CD4-positive, alpha-beta T cell treated with Interleukin-6 at 100 ng/mL for 8 hours (primary cell): Measurements from ENCODE around the gene DCANP1.

Experiments used
- DNase-seq: peaks from one replicate; pipeline ENCODE4 v3.0.0-alpha.2; 2020; ENCODE audit warnings: mixed read lengths, low spot score

The DCANP1 gene

DNA sequence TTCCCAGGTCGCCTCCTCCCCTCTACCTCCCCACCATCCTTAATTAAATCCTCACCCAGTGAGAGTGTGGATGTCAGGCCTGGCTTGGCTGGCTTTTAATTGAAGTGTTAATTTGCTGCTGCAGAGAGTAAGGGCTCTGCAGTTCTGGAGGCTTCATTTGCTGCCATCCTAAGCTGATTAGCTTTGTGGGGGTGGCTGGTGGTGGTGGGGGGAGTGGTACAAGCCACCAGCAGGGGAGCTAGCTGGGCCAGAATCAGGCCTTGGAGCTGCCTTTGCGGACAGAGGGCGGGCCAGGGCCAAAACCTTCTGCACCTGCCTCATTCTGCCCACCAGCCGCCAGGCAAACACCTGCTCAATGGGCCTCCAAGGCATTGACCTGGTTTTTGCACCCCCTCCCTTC is 31.8 kb upstream of the DCANP1 start:
- no peak for DNase-seq

- DNase-seq = no peak
Observed at GRCh38 chr5:135477613-135478066, 30.5 kb upstream of the DCANP1 start.

GRCh38 chr5:135476615-135477581 is 29.8 kb upstream of the DCANP1 start:
- no peak for DNase-seq

DNA sequence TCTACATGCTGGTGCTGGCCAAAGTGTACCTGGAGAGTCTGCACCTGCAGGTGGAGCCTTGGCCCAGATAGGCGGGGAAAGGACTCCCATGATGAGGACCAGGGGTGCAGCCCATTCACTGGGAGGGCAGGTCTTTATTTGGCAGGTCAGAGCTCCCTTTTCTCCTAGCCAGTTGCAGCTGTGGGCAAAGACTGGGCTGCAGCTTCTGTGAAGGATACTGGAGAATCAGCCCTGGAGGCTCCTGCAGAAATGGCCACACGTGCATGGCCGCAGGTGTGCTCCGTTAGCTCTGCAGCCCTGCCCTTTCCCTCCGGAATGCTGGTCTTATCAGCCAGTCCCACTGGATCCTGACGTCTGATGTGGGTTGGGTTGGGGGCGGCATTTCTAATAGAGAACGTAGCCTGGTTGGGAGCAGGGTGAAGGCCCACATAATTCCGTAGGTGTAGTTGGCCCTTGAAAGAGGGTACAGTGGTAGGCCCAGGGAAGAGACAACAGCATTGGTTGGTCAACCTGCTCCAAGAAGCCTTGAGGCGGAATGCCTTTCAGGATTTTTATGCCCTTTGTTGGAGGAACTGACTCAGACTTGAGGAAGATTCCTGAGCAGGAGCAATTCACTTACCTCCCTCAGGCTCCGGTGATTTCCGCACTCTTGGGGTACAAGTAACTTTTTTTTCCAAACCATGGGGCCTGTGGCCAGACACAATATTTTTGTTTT is 27.0 kb upstream of the DCANP1 start:
- no peak for DNase-seq

- DNase-seq = no peak
Observed at GRCh38 chr5:135472141-135472540, 25.0 kb upstream of the DCANP1 start.

- no peak for DNase-seq
Observed at GRCh38 chr5:135471726-135472125, 24.6 kb upstream of the DCANP1 start.

DNA sequence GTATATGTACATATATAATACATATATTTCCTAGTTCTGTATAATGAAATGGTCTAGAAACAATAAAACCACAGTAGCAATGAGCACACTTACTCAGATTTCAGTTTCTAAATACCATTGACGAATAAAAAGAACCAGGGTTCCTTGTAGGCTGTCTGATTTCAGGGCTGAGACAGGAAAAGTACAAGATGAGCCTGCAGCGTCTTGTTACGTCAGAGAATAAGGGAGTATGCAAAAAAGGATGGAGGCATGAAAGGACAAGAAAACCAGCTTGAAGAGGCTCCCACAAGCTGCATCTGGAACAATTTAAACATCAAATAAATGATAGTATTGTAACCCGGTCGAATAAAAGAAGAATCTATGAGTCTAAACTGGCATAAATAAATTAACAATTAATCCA is 22.8 kb upstream of the DCANP1 start:
- no peak for DNase-seq

- no peak for DNase-seq
Observed at GRCh38 chr5:135468541-135468940, 21.4 kb upstream of the DCANP1 start.

GRCh38 chr5:135467871-135468485 is 20.8 kb upstream of the DCANP1 start:
- no peak for DNase-seq

GRCh38 chr5:135467051-135467625 is 20.0 kb upstream of the DCANP1 start:
- DNase-seq = no peak

DNA sequence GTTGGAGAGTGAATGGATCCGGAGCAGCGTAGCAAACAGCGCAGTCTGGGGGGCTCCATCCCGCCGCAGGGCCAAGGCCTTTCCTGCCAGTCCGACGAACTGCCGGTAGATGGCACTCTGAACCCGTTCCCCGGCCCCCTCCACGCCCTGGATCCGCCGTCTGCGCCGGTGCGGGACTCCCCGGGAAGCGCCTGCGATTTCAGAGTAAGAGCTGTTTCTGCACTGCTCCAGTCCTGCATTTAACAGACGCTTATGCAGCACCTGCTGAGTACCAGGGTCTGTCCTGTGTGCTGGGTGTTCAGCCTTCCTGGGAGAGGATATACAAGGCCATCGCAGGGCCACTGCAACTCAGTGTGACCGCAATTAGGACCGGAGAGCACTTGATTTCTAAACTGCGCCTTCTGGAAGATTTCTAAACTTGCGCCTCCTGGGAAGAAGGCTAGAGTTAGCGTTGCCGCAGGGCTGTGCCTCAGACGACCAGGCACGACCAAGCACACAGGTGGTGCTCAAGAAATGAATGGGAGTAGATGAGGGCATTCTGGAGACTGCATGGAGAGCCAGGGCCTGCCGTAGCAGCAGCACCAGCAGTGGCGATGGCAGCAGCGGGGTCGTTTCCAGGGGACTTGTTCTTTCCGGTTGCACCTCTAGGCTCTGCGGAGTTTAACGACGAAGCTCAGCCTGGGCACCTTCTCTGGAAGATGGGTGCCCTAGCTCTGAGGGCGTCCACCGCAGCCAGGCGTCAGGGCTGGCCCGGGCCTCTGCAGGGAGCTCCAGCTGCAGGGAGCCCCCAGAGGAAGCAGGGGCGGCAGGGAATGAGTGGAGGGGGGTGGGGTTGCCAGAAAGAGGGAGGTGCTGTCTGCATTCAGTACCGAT is 19.3 kb upstream of the DCANP1 start:
- peak; percentile 45 for DNase-seq

DNA sequence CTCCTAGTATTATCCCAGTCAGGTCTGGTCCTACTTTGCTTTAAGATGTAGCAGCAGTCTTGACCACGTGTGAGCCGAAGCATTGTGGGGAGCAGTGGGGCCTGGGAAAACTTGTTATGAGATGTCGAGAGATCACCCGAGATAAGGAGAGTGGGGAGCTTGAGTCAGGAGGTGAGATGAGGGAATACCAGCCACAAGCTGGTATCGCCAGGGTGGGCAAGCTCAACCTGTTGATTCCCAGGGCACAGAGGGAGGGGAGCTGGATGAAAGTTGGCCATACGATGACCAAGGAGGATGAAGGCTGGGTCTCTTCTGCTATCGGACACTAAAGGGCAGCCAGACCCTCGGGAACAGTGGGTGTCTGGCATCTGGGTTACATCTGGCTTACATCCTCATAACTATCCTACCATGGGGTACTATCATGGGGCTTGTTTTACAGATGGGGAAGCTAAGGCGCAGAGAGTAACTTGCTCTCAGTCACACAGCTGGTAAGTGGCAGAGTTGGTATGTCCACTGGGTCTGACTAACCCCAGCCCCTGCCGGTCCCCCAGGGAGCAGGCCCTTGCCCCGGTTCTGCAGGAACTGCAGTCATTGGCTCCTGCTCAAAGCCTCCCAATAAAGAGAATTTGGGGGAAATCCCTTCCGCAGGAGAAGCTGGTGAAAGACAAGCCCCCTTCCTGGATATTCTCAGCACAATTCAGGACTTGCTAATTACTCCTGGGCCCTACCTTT is 18.4 kb upstream of the DCANP1 start:
- DNase-seq = no peak

GRCh38 chr5:135462304-135462703 is 15.2 kb upstream of the DCANP1 start:
- DNase-seq = peak; percentile 30

DNA sequence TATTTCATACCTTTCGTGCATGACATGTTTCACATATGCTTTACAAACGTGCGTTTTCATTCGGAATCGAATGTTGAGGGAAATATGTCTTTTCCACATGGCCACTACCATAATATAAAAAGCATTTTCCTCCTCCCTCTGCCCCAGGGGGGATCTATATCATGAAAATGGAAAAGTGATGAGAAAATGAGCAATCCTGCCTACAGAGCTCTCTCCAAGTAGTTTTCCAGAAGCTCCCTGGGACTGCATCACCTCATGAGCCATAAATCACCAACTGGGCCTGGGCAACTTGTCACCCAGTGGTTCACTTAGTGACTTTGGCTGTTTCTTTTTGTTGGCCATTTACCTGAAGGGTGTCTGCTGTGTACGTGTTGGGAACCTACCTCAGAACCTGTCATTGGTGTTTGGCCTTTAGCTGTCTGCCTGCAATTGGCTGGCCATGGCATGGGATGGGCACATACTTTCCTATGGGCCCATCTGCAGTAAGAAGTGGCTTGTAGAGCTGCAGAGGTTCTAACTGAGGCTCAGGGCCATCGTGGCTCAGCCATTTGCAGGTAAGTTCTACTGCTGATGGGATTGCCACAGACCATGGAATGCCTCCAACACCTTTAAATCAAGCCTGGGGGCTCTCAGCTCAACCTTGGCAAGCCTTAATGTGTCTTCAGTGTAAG is 14.5 kb upstream of the DCANP1 start:
- DNase-seq = no peak

DNA sequence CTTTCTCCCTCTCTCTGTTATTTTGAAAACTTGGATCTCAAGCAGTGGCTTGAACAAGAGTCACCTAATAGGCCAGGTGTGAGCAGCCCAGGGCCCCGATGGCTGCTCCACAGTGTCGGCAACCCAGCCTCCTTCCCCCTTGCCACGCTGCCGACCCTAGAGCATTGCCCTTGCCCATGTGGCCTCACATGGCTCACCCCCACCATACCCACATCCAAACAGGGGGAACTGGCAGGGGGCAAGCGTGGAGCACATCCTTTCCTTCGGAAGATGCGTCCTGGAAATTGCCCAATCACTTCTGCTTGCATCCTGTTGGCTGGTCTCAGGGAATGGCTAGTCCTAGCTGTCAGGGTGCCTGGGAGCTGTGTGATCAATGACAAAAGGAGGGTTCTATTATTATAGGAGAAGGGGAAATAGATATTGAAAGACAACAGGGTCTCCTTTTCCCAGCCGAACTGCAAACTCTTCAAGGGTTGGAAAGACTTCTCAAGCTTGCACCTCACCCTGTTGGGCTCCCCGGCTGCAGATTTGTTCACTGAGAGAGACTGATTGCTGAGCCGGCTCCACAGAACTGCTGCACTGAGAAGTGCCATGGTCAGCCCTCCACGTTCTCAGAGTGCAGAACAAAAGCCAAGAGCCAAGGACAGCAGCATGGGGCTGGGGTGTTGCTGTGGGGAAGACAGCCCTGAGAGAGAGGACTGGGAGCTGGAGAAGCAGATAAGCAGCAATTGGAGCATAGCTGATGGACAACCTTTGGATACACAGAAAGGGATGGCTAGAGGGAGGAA is 13.3 kb upstream of the DCANP1 start:
- DNase-seq = no peak

DNA sequence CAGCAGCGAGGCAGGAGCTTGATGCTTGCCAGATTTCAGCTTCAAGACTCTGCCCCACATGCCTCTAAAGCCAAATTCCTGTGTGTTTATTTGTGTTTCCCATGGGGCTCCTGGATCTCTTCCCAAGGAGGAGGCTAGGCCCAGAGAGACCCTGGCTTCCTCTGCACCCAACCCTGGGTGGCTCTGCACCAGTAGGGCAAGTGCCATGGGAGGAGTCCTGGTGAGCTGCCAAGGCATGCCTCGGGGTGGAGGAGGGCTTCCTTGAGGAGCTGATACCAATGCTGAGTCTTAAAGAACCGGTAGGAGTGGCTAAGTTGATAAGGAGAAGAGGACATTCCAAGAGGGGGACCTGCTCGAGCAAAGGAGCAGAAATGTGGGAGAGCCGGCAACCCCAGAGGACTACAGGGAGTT is 11.8 kb upstream of the DCANP1 start:
- no peak for DNase-seq

DNA sequence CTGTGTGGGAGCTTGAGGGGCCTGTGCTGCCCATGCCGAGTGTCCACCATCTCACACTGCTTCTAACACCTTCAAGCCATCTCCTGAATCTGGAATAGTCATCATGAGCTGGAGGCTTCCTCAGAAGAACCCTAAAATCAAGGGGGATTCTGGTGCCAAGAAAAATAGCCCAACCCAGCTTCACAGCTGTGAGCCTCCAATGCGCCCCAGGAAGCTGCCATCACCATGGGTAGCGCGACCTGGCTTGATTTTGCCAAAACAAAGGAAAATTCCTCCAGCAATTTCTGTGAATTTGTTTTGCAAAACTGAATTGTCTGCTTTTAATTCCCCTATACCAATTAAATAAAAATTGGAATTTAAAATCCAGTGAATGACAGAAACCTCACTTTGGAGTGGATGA is 11.2 kb upstream of the DCANP1 start:
- no peak for DNase-seq

- DNase-seq = peak; percentile 36
Observed at GRCh38 chr5:135457424-135458071, 10.4 kb upstream of the DCANP1 start.
